CD4-positive, alpha-beta T cell treated with Interferon alpha-2 for 1 hour (primary cell): Measurements from ENCODE around the gene ASTL.
A peak's percentile ranks its signal among the peaks of the same experiment; 100 is the strongest.

Source experiments
- DNase-seq, 2 donors: peaks; one replicate each; pipeline ENCODE4 v3.0.0-alpha.2; 2020 to 2022

ASTL gene

GRCh38 chr2:96158554-96158940, 20.2 kb upstream of the ASTL start:
- no peak for DNase-seq

GRCh38 chr2:96157649-96158553, 19.6 kb upstream of the ASTL start:
- DNase-seq, result peak; percentile 75 to 80

GRCh38 chr2:96156926-96157648, 18.8 kb upstream of the ASTL start:
- DNase-seq, result no peak

GRCh38 chr2:96156011-96156820, 17.9 kb upstream of the ASTL start:
- DNase-seq, result peak in 1 of 2 donors; percentile 51

- DNase-seq, result no peak
Observed at GRCh38 chr2:96154506-96155380, 16.4 kb upstream of the ASTL start.

- no peak for DNase-seq
Observed at GRCh38 chr2:96153991-96154431, 15.7 kb upstream of the ASTL start.

- no peak for DNase-seq
Observed at GRCh38 chr2:96153291-96153713, 15.0 kb upstream of the ASTL start.

- DNase-seq, result no peak
Observed at GRCh38 chr2:96152304-96153161, 14.2 kb upstream of the ASTL start.

- DNase-seq, result no peak
Observed at GRCh38 chr2:96151595-96152303, 13.4 kb upstream of the ASTL start.

GRCh38 chr2:96150791-96151594, 12.7 kb upstream of the ASTL start:
- no peak for DNase-seq

GRCh38 chr2:96150007-96150640, 11.8 kb upstream of the ASTL start:
- DNase-seq, result no peak

- DNase-seq, result peak; percentile 97 to 98
Observed at GRCh38 chr2:96148410-96149217, 10.3 kb upstream of the ASTL start.

GRCh38 chr2:96147593-96148201, 9.4 kb upstream of the ASTL start:
- peak in 1 of 2 donors; percentile 31 for DNase-seq

- peak in 1 of 2 donors; percentile 43 for DNase-seq
Observed at GRCh38 chr2:96146881-96147592, 8.7 kb upstream of the ASTL start.

GRCh38 chr2:96146153-96146880, 8.0 kb upstream of the ASTL start:
- DNase-seq, result peak; percentile 89 to 90

GRCh38 chr2:96145848-96146152, 7.5 kb upstream of the ASTL start:
- DNase-seq, result no peak
